Liver (tissue), 9 donors: Measurements from ENCODE around the gene PSMD12. TPM values are rescaled to one million over a fixed set of nuclear protein-coding genes. Genes with fewer than 3 reads are reported as not detected.

ENCODE experiments used
- DNase-seq: peaks from one replicate; pipeline ENCODE4 v3.0.0-alpha.2; 2017; ENCODE audit warnings: low spot score
- H3K27ac ChIP-seq, 2 donors: one replicate each; pipeline ENCODE4 v1.7.0; 2013; ENCODE audit warnings: inconsistent platforms in 2 of 2, low read length in 2 of 2, control low read depth in 1 of 2, low read depth in 1 of 2, mild to moderate bottlenecking in 1 of 2
- H3K27me3 ChIP-seq, 4 donors: one replicate each; pipeline versions ENCODE4 v1.6.1 to v1.7.0; 2013; ENCODE audit warnings: low read length in 3 of 4, inconsistent platforms in 1 of 4, mild to moderate bottlenecking in 1 of 4, moderate library complexity in 1 of 4; ENCODE audit not compliant: control insufficient read depth in 4 of 4, insufficient read depth in 4 of 4
- H3K36me3 ChIP-seq, 4 donors: one replicate each; pipeline versions ENCODE4 v1.6.1 to v1.7.0; 2013; ENCODE audit warnings: low read length in 3 of 4, mild to moderate bottlenecking in 3 of 4, low read depth in 1 of 4, moderate library complexity in 1 of 4; ENCODE audit not compliant: control insufficient read depth in 4 of 4, insufficient read depth in 3 of 4
- H3K4me1 ChIP-seq, 4 donors: one replicate each; pipeline versions ENCODE4 v1.6.1 to v1.7.0; 2013; ENCODE audit warnings: low read length in 3 of 4, mild to moderate bottlenecking in 3 of 4, moderate library complexity in 1 of 4; ENCODE audit not compliant: control insufficient read depth in 4 of 4, insufficient read depth in 4 of 4
- H3K4me3 ChIP-seq, 3 donors: one replicate each; pipeline versions ENCODE4 v1.6.1 to v1.7.0; 2013; ENCODE audit warnings: low read length in 3 of 3, control low read depth in 1 of 3, low read depth in 1 of 3, mild to moderate bottlenecking in 1 of 3
- H3K9ac ChIP-seq, 2 donors: one replicate each; pipeline ENCODE4 v1.7.0; 2013; ENCODE audit warnings: low read length in 2 of 2, mild to moderate bottlenecking in 2 of 2, moderate library complexity in 2 of 2, control low read depth in 1 of 2, low read depth in 1 of 2
- H3K9me3 ChIP-seq, 4 donors: one replicate each; pipeline versions ENCODE4 v1.6.1 to v1.7.0; 2013; ENCODE audit warnings: low read length in 3 of 4; ENCODE audit not compliant: control insufficient read depth in 4 of 4
- ATF3 ChIP-seq: IDR thresholded peaks from 2 replicates; pipeline ENCODE4 v1.6.1; 2016; ENCODE audit warnings: antibody characterized with exemption
- CTCF ChIP-seq: fragments of 150-350 bp; IDR thresholded peaks from 2 replicates; pipeline ENCODE4 v1.5.1; 2017; ENCODE audit warnings: improper control_type of control experiment, low read depth, low read length; ENCODE audit not compliant: missing input control
- EGR1 ChIP-seq, 2 donors: IDR thresholded peaks; 2 replicates each; pipeline ENCODE4 v1.6.1; 2016 to 2018; ENCODE audit warnings: antibody characterized with exemption in 2 of 2, low read depth in 2 of 2
- FOXA1 ChIP-seq: IDR thresholded peaks from 2 replicates; pipeline ENCODE4 v1.6.1; 2016; ENCODE audit warnings: antibody characterized with exemption
- FOXA2 ChIP-seq: IDR thresholded peaks from 2 replicates; pipeline ENCODE4 v1.6.1; 2016; ENCODE audit warnings: antibody characterized with exemption
- GABPA ChIP-seq, 2 donors: IDR thresholded peaks in 1 of 2; conservative IDR thresholded peaks in 1 of 2; 2 replicates each; pipeline ENCODE4 v1.6.1; 2016; ENCODE audit warnings: antibody characterized with exemption in 2 of 2, mild to moderate bottlenecking in 1 of 2, moderate library complexity in 1 of 2
- HNF4A ChIP-seq, 2 donors: conservative IDR thresholded peaks; 2 replicates each; pipeline ENCODE4 v1.6.1; 2016; ENCODE audit warnings: antibody characterized with exemption in 2 of 2, mild to moderate bottlenecking in 2 of 2
- HNF4G ChIP-seq: IDR thresholded peaks from 2 replicates; pipeline ENCODE4 v1.6.1; 2016; ENCODE audit warnings: antibody characterized with exemption
- JUND ChIP-seq, 2 donors: IDR thresholded peaks; 2 replicates each; pipeline ENCODE4 v1.6.1; 2016; ENCODE audit warnings: antibody characterized with exemption in 2 of 2
- MAX ChIP-seq: IDR thresholded peaks from 2 replicates; pipeline ENCODE4 v1.6.1; 2016; ENCODE audit warnings: antibody characterized with exemption
- NR2F2 ChIP-seq: IDR thresholded peaks from 2 replicates; pipeline ENCODE4 v1.6.1; 2016; ENCODE audit warnings: antibody characterized with exemption
- RAD21 ChIP-seq, 2 donors: IDR thresholded peaks; 2 replicates each; pipeline ENCODE4 v1.6.1; 2016; ENCODE audit warnings: antibody characterized with exemption in 2 of 2, mild to moderate bottlenecking in 2 of 2
- REST ChIP-seq: IDR thresholded peaks from 2 replicates; pipeline ENCODE4 v1.6.1; 2016; ENCODE audit warnings: antibody characterized with exemption, mild to moderate bottlenecking
- RXRA ChIP-seq, 2 donors: IDR thresholded peaks; 2 replicates each; pipeline ENCODE4 v1.6.1; 2017 to 2018; ENCODE audit warnings: antibody characterized with exemption in 2 of 2, mild to moderate bottlenecking in 1 of 2
- SP1 ChIP-seq: IDR thresholded peaks from 2 replicates; pipeline ENCODE4 v1.6.1; 2018; ENCODE audit warnings: antibody characterized with exemption, mild to moderate bottlenecking
- TAF1 ChIP-seq: conservative IDR thresholded peaks from 2 replicates; pipeline ENCODE4 v1.6.1; 2016; ENCODE audit warnings: antibody characterized with exemption, mild to moderate bottlenecking
- YY1 ChIP-seq: IDR thresholded peaks from 2 replicates; pipeline ENCODE4 v1.6.1; 2016; ENCODE audit warnings: antibody characterized with exemption, mild to moderate bottlenecking
- ZBTB33 ChIP-seq: IDR thresholded peaks from 2 replicates; pipeline ENCODE4 v1.6.1; 2016; ENCODE audit warnings: antibody characterized with exemption
- WGBS: extraction: QIAGEN DNeasy Blood & Tissue Kit; methylation state at CpG from one replicate; pipeline ENCODE4 v1.1.7; 2013; 5-methylcytosine and 5-hydroxymethylcytosine counted together
- polyA plus RNA-seq, 2 donors: library from polyadenylated mRNA; stranded (reverse) in 1 of 2; unstranded in 1 of 2; fragments of 200-250 nt in 1 of 2; fragments of >200 nt in 1 of 2; fragmentation: Nextera tagmentation in 1 of 2; extraction: Ambion mirVana in 1 of 2; gene quantifications; one replicate each; pipeline versions ENCODE4 v1.2.1 to v1.2.3, GENCODE V29; 2013 to 2015
- total RNA-seq, 2 donors: library from RNA; depleted of rRNA; stranded (reverse); fragments of >200 nt; gene quantifications; one replicate each; pipeline ENCODE4 v1.2.3, GENCODE V29; 2014
- donor health status: healthy.
- donor health status: healthy.
- donor health status: healthy.
- donor health status: healthy.
- donor health status: healthy.

Gene PSMD12
- total and polyA plus RNA-seq, 4 donors, result 17.3 to 34.0 (median 25.7) TPM

- no peaks in the 10 kb centered on the region for H3K9me3 ChIP-seq
- no peak for DNase-seq
- peak overlapping the region; percentile 44 to 51 for H3K27ac ChIP-seq
- peak; percentile 28 for TF ChIP-seq REST
- peak in 1 of 2 donors; percentile 34 for TF ChIP-seq HNF4A (conservative IDR thresholded peaks at IDR 0.05)
- TF ChIP-seq TAF1, result peak; percentile 40
- peak in 1 of 2 donors; percentile 10 for TF ChIP-seq RAD21 (IDR thresholded peaks at IDR 0.05)
- no peak for TF ChIP-seq FOXA2
- no peak for TF ChIP-seq EGR1 (IDR thresholded peaks at IDR 0.05; ENCODE audit: low read depth in 2 of 2)
- no peak for TF ChIP-seq JUND (IDR thresholded peaks at IDR 0.05)
- no peak for TF ChIP-seq RXRA (IDR thresholded peaks at IDR 0.05)
- H3K4me1 ChIP-seq, result peaks cover 7 to 28% (median 22%) of the 10 kb centered on the region in 4 donors
- H3K9ac ChIP-seq, result no peak overlapping the region
- H3K4me3 ChIP-seq, result no peak overlapping the region
- H3K27me3 ChIP-seq, result no peaks in the 10 kb centered on the region
- no peaks in the 10 kb centered on the region for H3K36me3 ChIP-seq
- WGBS, result 50% methylated on average over 7 of the region's 7 CpGs
These were observed 48.9 kb upstream of the PSMD12 start for GRCh38 chr17:67415291-67415690.

GRCh38 chr17:67414559-67414958, 48.2 kb upstream of the PSMD12 start:
- TF ChIP-seq EGR1 (IDR thresholded peaks at IDR 0.05; ENCODE audit: low read depth in 2 of 2), result no peak
- peak; percentile 80 for TF ChIP-seq SP1
- no peak for TF ChIP-seq GABPA (IDR thresholded peaks at IDR 0.05 in 1 of 2, conservative IDR thresholded peaks at IDR 0.05 in 1 of 2)
- no peak for TF ChIP-seq REST
- TF ChIP-seq HNF4G, result no peak
- peak; percentile 75 for TF ChIP-seq FOXA1
- TF ChIP-seq FOXA2, result peak; percentile 85
- TF ChIP-seq TAF1, result no peak
- no peak for TF ChIP-seq MAX
- TF ChIP-seq ATF3, result no peak
- TF ChIP-seq HNF4A (conservative IDR thresholded peaks at IDR 0.05), result peak; percentile 43
- TF ChIP-seq JUND (IDR thresholded peaks at IDR 0.05), result peak in 1 of 2 donors; percentile 23
- TF ChIP-seq ZBTB33, result no peak
- TF ChIP-seq YY1, result no peak
- no peak for TF ChIP-seq CTCF
- TF ChIP-seq RAD21 (IDR thresholded peaks at IDR 0.05), result peak in 1 of 2 donors; percentile 6
- TF ChIP-seq RXRA (IDR thresholded peaks at IDR 0.05), result peak; percentile 76 to 77
- no peak for TF ChIP-seq NR2F2
- no peaks in the 10 kb centered on the region for H3K27me3 ChIP-seq
- H3K36me3 ChIP-seq, result no peaks in the 10 kb centered on the region
- H3K4me3 ChIP-seq, result no peak overlapping the region
- no peak for DNase-seq
- H3K4me1 ChIP-seq, result peaks cover 7 to 28% (median 22%) of the 10 kb centered on the region in 4 donors
- H3K27ac ChIP-seq, result peak overlapping the region; percentile 44 to 51
- H3K9ac ChIP-seq, result no peak overlapping the region
- H3K9me3 ChIP-seq, result no peaks in the 10 kb centered on the region
- WGBS, result 65% methylated on average over 2 of the region's 2 CpGs
